H1 (cell line): Measurements from ENCODE around the gene CTTNBP2NL. TPM values are rescaled to one million over a fixed set of nuclear protein-coding genes. Genes with fewer than 3 reads are reported as not detected.

Experiments used
- CBX8 ChIP-seq: fragments of 300-800, 300-1000 bp; sonication (generic); IDR thresholded peaks from 2 replicates; pipeline ENCODE4 v1.7.1; 2016; ENCODE audit warnings: low read depth, low read length, borderline replicate concordance
- EGR1 ChIP-seq: IDR thresholded peaks from 2 replicates; pipeline ENCODE4 v1.6.1; 2011; ENCODE audit warnings: low read depth, low read length, borderline replicate concordance
- FOSL1 ChIP-seq: IDR thresholded peaks from 2 replicates; pipeline ENCODE4 v1.6.1; 2011; ENCODE audit warnings: mild to moderate bottlenecking, low read depth, low read length, moderate library complexity; ENCODE audit not compliant: insufficient read depth
- JUND ChIP-seq: IDR thresholded peaks from 2 replicates; pipeline ENCODE4 v1.6.1; 2011; ENCODE audit warnings: mild to moderate bottlenecking, improper control_type of control experiment, low read length
- POU5F1 ChIP-seq: IDR thresholded peaks from 2 replicates; pipeline ENCODE4 v1.6.1; 2011; ENCODE audit warnings: low read depth, mild to moderate bottlenecking, low read length, moderate library complexity
- SP2 ChIP-seq: IDR thresholded peaks from 2 replicates; pipeline ENCODE4 v1.6.1; 2012; ENCODE audit warnings: mild to moderate bottlenecking, low read length, inconsistent platforms
- TAF1 ChIP-seq: IDR thresholded peaks from 2 replicates; pipeline ENCODE4 v1.6.1; 2011; ENCODE audit warnings: mild to moderate bottlenecking, low read depth, low read length
- TBP ChIP-seq: IDR thresholded peaks from 2 replicates; pipeline ENCODE4 v1.6.1; 2011; ENCODE audit warnings: low read depth, low read length, improper control_type of control experiment
- polyA plus RNA-seq, 7 experiments: library from polyadenylated mRNA; depleted of rRNA in 3 of 7; stranded (reverse) in 5 of 7; unstranded in 2 of 7; fragments of >200 nt in 5 of 7; fragments of 200-250 nt in 2 of 7; gene quantifications; 1 replicate in 5 of 7; 2 replicates in 1 of 7; 4 replicates in 1 of 7; pipeline versions ENCODE4 v1.2.1 to v1.2.3, GENCODE V29; 2011 to 2013; ENCODE audit warnings: missing spikeins in 2 of 7, mixed read lengths in 2 of 7
- total RNA-seq: library from RNA; stranded (reverse); fragmentation: NEBNext Ultra II Directional; extraction: Animal tissue kit (Norgen Biotek cat#: 25700); gene quantifications from 2 replicates; pipeline ENCODE4 v1.2.1, GENCODE V29; 2021
- TF ChIP-seq, protein P1 (sequence below): fragments of 300-600 bp; sonication (generic); IDR thresholded peaks from 2 replicates; pipeline ENCODE4 v1.7.1; 2012; ENCODE audit warnings: low read length, moderate library complexity, mild to moderate bottlenecking, inconsistent platforms; ENCODE audit not compliant: insufficient replicate concordance
- TF ChIP-seq, protein P2 (sequence below), 3 experiments: IDR thresholded peaks; 1 replicate in 2 of 3; 2 replicates in 1 of 3; pipeline versions ENCODE4 v1.5.1 to v1.6.1; 2011; ENCODE audit warnings: low read length in 3 of 3, mild to moderate bottlenecking in 3 of 3, inconsistent platforms in 2 of 3, low read depth in 1 of 3, moderate library complexity in 1 of 3; ENCODE audit not compliant: insufficient read depth in 1 of 3; ENCODE audit errors: control extremely low read depth in 1 of 3

Gene CTTNBP2NL
- total and polyA plus RNA-seq, 2 of the 8 experiments (the other 6 are each of a cell fraction or from before 2014, with no cell fraction given) = 6.4 to 35.1 TPM

DNA sequence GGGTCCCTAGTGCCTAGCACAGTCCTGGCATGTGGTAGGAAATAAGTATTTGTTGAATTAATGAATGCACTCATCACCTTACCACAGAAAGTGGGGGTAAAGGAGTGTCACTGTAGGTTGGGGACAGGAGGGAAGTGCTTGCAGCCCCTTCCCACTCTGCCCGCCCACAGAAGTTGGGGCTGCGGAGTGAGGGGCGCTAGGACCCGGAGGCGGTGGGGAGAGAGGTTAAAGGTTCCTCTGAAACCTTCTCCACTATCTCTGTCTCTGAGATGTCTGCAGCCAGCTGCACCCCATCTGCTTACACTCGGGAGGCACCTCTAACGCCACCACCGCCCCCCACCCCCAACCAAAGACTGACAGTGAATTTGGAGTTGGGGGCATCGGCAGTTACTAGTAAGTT is 111.3 kb downstream of the CTTNBP2NL start (continued):
- TF ChIP-seq, protein P1, sequence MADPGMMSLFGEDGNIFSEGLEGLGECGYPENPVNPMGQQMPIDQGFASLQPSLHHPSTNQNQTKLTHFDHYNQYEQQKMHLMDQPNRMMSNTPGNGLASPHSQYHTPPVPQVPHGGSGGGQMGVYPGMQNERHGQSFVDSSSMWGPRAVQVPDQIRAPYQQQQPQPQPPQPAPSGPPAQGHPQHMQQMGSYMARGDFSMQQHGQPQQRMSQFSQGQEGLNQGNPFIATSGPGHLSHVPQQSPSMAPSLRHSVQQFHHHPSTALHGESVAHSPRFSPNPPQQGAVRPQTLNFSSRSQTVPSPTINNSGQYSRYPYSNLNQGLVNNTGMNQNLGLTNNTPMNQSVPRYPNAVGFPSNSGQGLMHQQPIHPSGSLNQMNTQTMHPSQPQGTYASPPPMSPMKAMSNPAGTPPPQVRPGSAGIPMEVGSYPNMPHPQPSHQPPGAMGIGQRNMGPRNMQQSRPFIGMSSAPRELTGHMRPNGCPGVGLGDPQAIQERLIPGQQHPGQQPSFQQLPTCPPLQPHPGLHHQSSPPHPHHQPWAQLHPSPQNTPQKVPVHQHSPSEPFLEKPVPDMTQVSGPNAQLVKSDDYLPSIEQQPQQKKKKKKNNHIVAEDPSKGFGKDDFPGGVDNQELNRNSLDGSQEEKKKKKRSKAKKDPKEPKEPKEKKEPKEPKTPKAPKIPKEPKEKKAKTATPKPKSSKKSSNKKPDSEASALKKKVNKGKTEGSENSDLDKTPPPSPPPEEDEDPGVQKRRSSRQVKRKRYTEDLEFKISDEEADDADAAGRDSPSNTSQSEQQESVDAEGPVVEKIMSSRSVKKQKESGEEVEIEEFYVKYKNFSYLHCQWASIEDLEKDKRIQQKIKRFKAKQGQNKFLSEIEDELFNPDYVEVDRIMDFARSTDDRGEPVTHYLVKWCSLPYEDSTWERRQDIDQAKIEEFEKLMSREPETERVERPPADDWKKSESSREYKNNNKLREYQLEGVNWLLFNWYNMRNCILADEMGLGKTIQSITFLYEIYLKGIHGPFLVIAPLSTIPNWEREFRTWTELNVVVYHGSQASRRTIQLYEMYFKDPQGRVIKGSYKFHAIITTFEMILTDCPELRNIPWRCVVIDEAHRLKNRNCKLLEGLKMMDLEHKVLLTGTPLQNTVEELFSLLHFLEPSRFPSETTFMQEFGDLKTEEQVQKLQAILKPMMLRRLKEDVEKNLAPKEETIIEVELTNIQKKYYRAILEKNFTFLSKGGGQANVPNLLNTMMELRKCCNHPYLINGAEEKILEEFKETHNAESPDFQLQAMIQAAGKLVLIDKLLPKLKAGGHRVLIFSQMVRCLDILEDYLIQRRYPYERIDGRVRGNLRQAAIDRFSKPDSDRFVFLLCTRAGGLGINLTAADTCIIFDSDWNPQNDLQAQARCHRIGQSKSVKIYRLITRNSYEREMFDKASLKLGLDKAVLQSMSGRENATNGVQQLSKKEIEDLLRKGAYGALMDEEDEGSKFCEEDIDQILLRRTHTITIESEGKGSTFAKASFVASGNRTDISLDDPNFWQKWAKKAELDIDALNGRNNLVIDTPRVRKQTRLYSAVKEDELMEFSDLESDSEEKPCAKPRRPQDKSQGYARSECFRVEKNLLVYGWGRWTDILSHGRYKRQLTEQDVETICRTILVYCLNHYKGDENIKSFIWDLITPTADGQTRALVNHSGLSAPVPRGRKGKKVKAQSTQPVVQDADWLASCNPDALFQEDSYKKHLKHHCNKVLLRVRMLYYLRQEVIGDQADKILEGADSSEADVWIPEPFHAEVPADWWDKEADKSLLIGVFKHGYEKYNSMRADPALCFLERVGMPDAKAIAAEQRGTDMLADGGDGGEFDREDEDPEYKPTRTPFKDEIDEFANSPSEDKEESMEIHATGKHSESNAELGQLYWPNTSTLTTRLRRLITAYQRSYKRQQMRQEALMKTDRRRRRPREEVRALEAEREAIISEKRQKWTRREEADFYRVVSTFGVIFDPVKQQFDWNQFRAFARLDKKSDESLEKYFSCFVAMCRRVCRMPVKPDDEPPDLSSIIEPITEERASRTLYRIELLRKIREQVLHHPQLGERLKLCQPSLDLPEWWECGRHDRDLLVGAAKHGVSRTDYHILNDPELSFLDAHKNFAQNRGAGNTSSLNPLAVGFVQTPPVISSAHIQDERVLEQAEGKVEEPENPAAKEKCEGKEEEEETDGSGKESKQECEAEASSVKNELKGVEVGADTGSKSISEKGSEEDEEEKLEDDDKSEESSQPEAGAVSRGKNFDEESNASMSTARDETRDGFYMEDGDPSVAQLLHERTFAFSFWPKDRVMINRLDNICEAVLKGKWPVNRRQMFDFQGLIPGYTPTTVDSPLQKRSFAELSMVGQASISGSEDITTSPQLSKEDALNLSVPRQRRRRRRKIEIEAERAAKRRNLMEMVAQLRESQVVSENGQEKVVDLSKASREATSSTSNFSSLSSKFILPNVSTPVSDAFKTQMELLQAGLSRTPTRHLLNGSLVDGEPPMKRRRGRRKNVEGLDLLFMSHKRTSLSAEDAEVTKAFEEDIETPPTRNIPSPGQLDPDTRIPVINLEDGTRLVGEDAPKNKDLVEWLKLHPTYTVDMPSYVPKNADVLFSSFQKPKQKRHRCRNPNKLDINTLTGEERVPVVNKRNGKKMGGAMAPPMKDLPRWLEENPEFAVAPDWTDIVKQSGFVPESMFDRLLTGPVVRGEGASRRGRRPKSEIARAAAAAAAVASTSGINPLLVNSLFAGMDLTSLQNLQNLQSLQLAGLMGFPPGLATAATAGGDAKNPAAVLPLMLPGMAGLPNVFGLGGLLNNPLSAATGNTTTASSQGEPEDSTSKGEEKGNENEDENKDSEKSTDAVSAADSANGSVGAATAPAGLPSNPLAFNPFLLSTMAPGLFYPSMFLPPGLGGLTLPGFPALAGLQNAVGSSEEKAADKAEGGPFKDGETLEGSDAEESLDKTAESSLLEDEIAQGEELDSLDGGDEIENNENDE = no peak
- TF ChIP-seq JUND (no peak), FOSL1 (peak; percentile 96), POU5F1 (no peak), TAF1 (no peak), SP2 (no peak), CBX8 (no peak), TBP (no peak), EGR1 (peak; percentile 69)
- TF ChIP-seq, protein P2, sequence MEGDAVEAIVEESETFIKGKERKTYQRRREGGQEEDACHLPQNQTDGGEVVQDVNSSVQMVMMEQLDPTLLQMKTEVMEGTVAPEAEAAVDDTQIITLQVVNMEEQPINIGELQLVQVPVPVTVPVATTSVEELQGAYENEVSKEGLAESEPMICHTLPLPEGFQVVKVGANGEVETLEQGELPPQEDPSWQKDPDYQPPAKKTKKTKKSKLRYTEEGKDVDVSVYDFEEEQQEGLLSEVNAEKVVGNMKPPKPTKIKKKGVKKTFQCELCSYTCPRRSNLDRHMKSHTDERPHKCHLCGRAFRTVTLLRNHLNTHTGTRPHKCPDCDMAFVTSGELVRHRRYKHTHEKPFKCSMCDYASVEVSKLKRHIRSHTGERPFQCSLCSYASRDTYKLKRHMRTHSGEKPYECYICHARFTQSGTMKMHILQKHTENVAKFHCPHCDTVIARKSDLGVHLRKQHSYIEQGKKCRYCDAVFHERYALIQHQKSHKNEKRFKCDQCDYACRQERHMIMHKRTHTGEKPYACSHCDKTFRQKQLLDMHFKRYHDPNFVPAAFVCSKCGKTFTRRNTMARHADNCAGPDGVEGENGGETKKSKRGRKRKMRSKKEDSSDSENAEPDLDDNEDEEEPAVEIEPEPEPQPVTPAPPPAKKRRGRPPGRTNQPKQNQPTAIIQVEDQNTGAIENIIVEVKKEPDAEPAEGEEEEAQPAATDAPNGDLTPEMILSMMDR (IDR thresholded peaks at IDR 0.05; ENCODE audit: control extremely low read depth in 1 of 3, insufficient read depth in 1 of 3, low read depth in 1 of 3, low read length in 3 of 3) = no peak
